ENCODE data around the gene RASAL3. TPM values are rescaled to one million over a fixed set of nuclear protein-coding genes. Genes with fewer than 3 reads are reported as not detected.

Gene RASAL3
- total RNA-seq, 1 donor from 2014 or later = 1.8 TPM

GRCh38 chr19:15432629-15433518 is 31.5 kb downstream of the RASAL3 start:
- ATAC-seq = peak; percentile 94

- ATAC-seq = no peak
Observed at GRCh38 chr19:15432018-15432494, 32.3 kb downstream of the RASAL3 start.

- ATAC-seq = no peak
Observed at GRCh38 chr19:15431396-15432017, 32.8 kb downstream of the RASAL3 start.

GRCh38 chr19:15430526-15431120 is 33.7 kb downstream of the RASAL3 start:
- no peak for ATAC-seq

DNA sequence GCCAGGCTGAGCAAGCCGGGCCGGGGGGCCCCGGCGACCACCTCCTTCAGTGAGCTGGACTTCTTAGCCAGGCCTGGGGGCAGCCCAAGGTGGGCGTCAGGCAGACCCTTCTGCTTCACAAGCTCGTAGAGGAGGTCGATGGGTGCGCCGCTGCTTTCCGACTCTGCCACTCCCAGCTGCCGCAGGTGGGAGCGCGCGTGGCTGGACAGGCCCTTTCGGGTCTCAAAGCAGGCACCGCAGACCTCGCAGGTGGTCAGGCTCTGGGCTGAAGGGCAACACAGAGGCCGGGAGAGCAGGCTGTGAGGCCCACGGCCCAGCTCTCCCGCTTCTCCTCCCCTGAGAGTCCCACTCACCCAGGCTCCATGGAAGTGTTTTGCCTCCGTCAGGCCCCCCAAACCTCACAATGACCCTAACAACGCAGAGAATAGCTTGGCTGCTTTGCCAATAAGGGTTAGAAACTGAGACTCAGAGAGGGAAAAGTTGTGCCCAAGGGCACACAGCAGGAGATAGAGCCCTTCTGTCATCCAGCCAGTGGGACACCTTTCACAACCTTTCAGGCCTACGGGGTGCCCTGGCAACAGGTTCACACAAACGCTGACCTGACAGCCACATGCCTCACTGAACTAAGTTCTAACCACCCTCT is 34.4 kb downstream of the RASAL3 start:
- ATAC-seq = no peak

DNA sequence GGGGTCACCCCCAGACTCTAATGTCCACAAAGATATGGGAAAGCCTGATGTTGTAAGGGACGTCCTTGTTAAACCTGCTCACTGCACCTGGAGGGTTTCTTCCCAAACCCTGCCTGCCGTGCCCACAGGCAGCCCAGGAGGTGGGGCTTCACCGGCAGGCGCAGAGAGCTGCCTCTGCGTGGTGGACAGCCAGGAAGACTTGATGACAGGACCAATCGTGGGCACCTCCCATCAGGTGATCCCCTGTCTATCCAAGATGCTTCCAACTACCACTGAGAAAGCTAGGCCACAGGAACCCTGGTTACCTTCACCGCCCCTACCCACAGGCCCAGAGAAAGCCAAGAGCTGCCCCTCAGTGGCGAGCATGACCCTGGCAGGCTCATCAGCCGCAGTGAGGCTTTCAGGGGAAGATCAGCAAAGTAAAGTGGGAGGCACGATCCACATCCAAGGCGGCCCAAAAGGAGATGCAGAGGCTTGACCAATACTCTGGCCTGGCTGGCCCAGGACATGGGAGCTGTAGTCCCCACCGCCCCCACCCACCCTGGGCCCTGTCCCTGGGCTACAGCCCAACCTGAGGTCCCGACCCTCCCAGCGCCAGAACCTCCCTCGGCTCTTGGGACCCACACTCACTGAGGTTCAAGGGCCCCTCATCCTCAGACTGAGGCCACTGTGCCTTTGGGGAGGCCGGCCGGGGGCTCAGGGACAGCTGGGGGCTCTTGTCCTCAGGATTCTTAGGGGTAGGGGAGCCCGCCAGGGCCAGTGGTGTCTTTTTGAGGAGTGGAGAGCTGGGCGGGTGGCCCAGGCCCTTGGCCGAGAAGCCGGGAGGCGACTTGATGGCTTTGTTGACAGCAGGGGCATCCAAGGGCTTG is 35.2 kb downstream of the RASAL3 start:
- ATAC-seq = no peak

- ATAC-seq = no peak
Observed at GRCh38 chr19:15427991-15428471, 36.3 kb downstream of the RASAL3 start.

GRCh38 chr19:15427350-15427700 is 37.0 kb downstream of the RASAL3 start:
- no peak for ATAC-seq

- ATAC-seq = no peak
Observed at GRCh38 chr19:15426485-15427349, 37.6 kb downstream of the RASAL3 start.

GRCh38 chr19:15425321-15425950 is 38.9 kb downstream of the RASAL3 start:
- no peak for ATAC-seq

DNA sequence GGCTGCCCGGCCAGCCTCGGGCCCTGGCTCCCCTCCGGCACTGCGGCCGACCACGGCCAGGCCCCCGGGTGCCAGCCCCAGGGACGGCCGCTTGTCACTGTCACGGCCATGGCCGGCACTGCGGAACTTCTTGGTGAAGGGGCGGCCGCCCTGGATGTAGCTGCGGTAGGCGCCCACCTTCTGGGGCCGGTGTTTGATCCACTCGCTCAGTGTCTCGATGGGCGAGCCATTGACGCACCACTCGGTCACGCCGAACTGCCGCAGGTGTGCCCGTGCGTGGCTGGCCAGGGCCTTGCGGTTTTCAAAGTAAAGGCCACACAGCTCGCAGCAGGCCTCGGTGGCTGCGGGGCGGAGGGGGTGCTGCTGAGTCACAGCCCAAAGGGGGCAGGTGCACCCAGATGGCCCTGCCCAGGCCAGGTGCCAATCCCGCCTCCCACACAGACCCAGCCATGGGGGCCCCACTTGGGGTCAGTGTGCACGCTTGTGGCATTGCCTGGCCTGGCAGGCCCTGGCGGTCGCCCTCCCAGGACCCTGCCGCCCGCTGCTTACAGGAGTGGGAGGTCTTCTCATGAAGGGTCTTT is 39.6 kb downstream of the RASAL3 start:
- no peak for ATAC-seq

GRCh38 chr19:15424121-15424520 is 40.2 kb downstream of the RASAL3 start:
- ATAC-seq = no peak

DNA sequence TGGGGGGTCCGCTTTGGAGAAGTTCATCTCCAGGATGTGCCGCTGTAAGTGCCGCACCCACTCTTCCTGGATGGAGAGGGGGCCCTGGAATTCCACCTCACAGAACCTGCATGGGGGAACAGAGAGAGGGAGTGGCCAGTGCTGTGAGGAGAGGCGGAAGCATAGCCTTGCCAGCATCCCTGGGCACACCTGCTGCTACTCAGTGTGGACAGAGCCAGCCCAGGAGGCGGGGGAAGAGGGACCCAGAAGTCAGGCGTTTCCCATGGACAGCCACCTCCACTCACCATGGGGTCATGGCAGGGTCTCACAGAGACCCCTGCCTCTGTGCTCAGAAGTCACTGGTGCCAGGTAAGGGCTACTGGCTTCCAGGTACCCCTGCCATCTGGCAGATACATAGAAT is 41.2 kb downstream of the RASAL3 start:
- ATAC-seq = no peak

- ATAC-seq = no peak
Observed at GRCh38 chr19:15422296-15423075, 41.9 kb downstream of the RASAL3 start.

DNA sequence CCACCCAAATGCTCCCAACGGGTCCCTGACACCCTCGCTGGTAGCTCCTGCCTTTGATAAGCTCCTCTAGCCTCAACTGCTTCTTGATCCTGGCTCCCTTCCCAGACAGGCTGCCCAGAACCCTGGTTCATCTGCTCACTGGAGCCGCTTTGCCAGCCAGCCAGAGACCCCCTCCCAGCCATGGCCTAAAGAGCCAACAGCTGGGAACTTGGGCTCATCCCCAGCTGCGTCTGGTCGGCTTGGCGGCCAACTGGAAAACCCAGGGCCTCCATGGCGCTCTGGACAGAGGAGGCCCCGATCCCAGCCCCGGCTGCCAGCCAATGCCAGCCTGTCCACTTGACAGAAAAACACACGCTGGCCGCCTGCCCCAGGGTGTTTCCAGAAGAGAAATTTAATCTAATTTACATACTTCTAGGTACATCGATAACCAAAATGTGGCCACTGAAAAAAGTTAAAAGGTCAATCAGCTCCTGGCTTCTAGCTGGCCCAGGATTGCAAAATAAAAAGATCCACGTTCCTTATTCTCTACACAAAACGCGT is 42.6 kb downstream of the RASAL3 start:
- no peak for ATAC-seq

DNA sequence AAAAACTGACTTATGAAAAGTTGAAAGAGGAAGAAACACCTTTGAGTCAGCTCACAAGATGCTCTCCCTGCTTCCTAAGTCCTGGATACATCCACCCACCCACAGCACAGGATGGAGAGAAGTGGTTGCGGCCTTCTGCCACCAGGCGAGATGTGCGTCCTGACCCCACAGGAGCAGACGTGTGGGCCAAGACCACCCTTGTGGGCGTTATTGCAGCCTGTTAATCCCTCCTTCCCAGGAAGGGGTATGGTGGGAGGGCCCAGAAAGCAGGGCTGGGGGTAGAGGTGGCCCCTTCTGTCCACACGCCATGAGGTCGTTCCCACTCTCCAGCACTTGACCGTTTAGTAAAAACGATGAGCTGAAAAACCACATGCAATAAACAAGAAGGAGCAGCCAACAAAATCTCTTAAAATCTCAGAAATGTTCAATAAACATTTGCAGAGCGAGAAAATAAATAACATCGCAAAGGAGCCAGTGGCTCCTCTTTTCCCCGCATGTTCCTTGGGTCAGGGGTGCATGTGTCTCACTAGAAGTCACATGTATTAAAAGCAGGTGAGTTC is 43.1 kb downstream of the RASAL3 start:
- no peak for ATAC-seq

DNA sequence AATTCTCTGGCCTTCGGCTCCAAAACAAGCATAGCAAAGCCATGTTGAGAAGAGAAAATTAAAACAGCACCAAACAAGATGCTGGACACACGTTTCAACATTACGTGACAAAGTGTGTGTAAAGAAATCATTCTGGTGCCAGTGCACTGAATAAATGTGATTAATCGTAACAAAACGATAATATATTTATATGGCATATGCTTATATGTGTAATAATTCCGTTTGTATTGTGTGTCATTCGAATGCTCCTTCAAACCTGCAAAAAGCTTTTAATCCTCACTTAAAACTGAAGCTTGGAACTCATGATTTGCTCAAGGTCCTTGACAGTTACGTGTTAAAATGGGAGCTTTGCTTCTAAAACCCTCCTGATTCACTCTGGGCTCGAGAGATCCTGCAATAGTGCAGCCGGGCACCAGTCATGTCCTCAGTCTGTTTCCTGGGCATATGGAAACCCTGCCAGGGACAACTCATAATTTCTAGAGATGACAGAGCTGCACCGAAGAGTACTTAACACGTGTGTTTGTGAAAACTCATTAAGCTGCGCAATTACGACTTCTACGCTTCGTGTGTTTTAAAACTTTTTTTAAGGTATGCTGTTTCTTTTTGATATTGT is 44.8 kb downstream of the RASAL3 start:
- ATAC-seq = no peak

All from esophagus mucosa (tissue), 1 donor.